ENCODE measurements around the gene CSMD2.

- no peak for TF ChIP-seq CTCF (IDR thresholded peaks at IDR 0.05; ENCODE audit: control extremely low read depth in 1 of 3, insufficient read depth in 1 of 3, low read depth in 1 of 3, low read length in 3 of 3)
- no peak for TF ChIP-seq EP300 (IDR thresholded peaks at IDR 0.05; ENCODE audit: borderline replicate concordance in 1 of 2, low read depth in 2 of 2, low read length in 2 of 2)
- TF ChIP-seq JUN (IDR thresholded peaks at IDR 0.05; ENCODE audit: low read depth, low read length) = no peak
- no peak for TF ChIP-seq POLR2A (IDR thresholded peaks at IDR 0.05; ENCODE audit: control extremely low read depth in 1 of 2, low read depth in 2 of 2, low read length in 2 of 2)
- no peak for TF ChIP-seq EZH2 (IDR thresholded peaks at IDR 0.05; ENCODE audit: low read depth, low read length, severe bottlenecking)
- no peak for TF ChIP-seq SIN3A (conservative IDR thresholded peaks at IDR 0.05 in 1 of 2, IDR thresholded peaks at IDR 0.05 in 1 of 2; ENCODE audit: low read depth in 1 of 2, low read length in 2 of 2)
- TF ChIP-seq TBP (IDR thresholded peaks at IDR 0.05; ENCODE audit: low read depth, low read length) = no peak
- no peak for TF ChIP-seq CEBPB (IDR thresholded peaks at IDR 0.05; ENCODE audit: low read depth, low read length)
These were observed 171.7 kb downstream of the CSMD2 start for GRCh38 chr1:33993301-33993700.
